HG03135 (cell line): ENCODE results near the gene UPF1.
"Not testable (repeated sequence)": the region's sequence is repeated elsewhere in the genome, so short reads cannot be mapped to it uniquely, and the experiment has no call there.

Source experiments
- ATAC-seq: cut with Tn5 transposase; IDR thresholded peaks from one replicate; pipeline ENCODE4 v1.9.1; 2021; ENCODE audit warnings: mild to moderate bottlenecking, moderate library complexity; ENCODE audit not compliant: unreplicated experiment

Gene UPF1

GRCh38 chr19:18895038-18895823, 63.5 kb downstream of the UPF1 start:
- no peak for ATAC-seq

- no peak for ATAC-seq
Observed at GRCh38 chr19:18895824-18896341, 64.1 kb downstream of the UPF1 start, which contains the start of gene CERS1. Gene CERS1 (minus strand): TSS chr19:18896158. CDS start chr19:18896072, 86 bp downstream.

- no peak for ATAC-seq
Observed at GRCh38 chr19:18896421-18896841, 64.7 kb downstream of the UPF1 start.

DNA sequence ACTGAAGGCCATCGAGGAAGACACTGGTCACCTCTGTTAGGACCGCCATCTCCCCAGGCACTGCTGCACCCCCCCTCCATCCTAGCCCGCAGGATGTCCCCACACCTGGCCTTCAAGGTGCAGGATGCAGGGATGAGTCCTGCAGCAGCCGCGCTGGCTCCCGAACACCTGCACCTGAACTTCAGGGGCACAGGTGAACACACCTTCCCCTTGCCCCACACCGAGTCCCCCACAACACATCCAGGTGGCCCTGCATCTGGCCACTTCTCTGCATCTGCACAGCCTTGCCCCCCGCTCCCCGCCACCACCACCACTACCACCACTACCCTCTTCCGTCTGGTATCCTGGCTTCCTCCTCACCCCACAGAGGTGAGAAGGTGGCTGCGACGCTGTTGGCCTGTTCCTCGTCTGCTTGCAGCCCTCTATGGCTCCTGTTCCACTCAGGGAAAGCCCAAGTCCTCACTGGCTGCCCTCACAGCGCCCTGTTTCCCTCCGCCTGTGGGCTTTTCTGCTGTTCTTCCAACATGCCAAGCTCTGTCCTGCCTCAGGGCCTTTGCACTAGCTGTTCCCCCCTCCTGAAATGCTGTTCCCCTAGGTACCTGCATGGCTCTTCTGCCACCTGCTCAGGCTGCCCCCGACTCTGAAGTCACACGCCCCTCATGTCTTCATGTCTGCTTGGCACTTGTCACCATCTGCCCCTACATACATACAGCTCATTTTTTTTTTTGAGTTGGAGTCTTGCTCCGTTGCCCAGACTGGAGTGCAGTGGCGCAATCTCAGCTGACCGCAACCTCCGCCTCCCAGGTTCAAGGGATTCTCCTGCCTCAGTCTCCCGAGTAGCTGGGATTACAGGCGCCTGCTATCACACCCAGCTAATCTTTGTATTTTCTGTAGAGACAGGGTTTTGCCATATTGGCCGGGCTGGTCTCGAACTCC, 65.6 kb downstream of the UPF1 start:
- no peak for ATAC-seq

DNA sequence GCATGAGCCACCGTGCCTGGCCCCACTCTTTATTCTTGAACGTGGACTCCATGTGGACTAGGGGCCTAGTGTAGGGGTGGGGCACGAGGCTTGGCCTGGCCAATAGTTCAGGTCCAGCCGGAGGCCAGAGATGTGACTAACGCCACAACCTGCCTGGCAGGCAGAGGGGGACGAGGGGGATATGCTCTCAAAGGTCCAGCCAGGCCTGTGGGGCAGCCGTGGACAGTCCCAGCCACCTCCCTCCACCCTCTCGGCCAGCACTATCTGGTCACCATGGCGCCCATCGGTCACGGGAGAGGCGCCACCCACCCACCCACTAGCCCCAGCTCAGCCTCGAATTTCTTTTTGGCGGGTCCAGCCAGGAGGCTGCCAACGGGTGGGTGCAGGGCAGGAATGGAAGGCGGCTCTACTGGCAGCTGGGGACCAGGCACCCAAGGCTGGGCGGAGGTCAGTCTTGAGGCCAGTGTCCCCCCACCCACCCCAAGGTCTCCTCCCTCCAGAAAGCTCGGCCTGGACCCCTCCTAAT, 66.4 kb downstream of the UPF1 start:
- ATAC-seq: no peak

DNA sequence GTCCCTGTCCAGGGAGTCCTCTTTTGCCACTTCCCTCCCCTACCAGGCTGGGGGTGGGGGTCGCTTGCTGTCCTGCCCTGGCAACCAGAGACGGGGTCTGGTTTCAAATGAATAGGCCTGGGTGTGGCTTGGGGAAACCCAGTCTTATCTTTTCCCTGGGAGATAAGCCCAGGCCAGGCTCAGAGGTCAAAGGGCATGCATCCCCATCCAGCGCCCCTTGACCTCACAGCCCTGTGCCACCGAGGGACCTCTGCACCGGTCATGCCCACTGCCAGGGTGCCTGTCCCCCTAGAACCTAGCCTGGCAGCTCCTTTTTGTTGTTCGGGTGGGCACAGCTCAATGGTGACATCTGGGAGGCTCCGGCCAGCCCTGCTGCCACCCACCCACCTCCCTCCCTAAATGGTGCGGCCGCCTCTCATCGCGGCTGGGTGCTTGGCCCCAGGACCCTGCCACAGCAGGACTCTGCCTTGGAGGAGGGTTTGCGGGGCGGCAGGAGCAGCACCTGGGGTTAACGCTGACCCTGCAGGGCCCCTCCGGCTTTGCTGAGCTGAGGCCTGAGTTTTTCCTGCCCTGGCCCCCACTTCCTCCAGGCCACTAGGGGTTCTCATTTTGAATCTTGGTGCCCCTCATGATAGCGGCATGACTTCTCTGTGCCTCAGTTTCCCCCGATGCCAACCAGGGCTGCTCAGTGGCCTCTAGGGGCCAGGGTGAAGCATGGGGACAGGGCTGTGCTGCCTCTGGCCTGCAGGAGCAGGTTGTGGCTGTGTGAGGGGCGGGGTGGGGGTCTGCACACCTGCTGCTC, 67.0 kb downstream of the UPF1 start:
- no peak for ATAC-seq

- ATAC-seq: no peak
Observed at GRCh38 chr19:18899624-18900560, 68.1 kb downstream of the UPF1 start.

- ATAC-seq: no peak
Observed at GRCh38 chr19:18900700-18901481, 69.1 kb downstream of the UPF1 start.

DNA sequence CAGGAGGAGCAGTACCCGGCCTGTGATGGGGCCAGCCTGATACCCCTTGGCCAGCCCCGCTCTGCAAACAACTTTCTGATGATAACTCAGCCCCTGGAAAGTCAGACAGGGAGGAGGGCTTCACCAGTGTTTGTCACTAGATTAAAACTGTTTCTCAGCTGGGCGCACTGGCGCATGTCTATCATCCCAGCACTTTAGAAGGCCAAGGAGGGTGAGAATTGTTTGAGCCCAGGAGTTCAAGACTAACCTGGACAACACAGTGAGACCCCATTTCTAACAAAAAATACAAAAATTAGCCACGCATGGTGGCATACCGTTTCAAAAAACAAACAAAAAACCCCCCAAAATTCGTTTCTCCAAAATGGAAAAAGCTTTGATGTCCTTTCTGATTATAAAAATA, 69.7 kb downstream of the UPF1 start:
- no peak for ATAC-seq

- not testable (repeated sequence) for ATAC-seq
Observed at GRCh38 chr19:18902519-18902918, 70.8 kb downstream of the UPF1 start.

- no peak for ATAC-seq
Observed at GRCh38 chr19:18903156-18904037, 71.6 kb downstream of the UPF1 start.

- ATAC-seq: no peak
Observed at GRCh38 chr19:18904334-18905057, 72.7 kb downstream of the UPF1 start.

GRCh38 chr19:18905058-18905456, 73.3 kb downstream of the UPF1 start:
- no peak for ATAC-seq

GRCh38 chr19:18905513-18906236, 73.9 kb downstream of the UPF1 start:
- ATAC-seq: no peak

GRCh38 chr19:18906605-18907519, 75.1 kb downstream of the UPF1 start:
- ATAC-seq: no peak
